Stimulated activated CD4-positive, alpha-beta T cell treated with anti-CD3 and anti-CD28 coated beads, Interleukin-12 subunit alpha, Interleukin-12 subunit beta, amount 100 ng/mL, for 24 hours (primary cell): ENCODE results near the gene PAFAH1B1.
"Not testable (repeated sequence)": the region's sequence is repeated elsewhere in the genome, so short reads cannot be mapped to it uniquely, and the experiment has no call there.

ENCODE experiments used
- DNase-seq, 2 experiments: peaks; one replicate each; pipeline ENCODE4 v3.0.0-alpha.2; 2020; ENCODE audit warnings: low read depth in 2 of 2

The PAFAH1B1 gene

DNA sequence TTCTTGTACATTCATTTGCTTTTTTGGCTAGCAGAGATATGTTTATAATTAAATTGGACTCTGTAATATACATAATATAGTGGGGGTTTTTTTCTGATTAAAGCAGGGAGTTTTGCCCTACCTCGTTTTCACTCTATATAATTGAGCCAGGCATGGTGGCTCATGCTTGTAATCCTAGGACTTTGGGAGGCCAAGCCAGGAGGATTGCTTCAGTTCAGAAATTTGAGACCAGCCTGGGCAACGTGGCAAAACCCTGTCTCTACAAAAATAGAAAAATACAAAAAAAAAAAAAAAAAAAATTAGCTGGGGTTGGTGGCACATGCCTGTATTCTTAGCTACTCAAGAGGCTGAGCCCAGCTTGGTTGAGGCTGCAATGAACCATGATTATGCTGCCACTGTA is 42.2 kb downstream of the PAFAH1B1 start:
- DNase-seq: no peak

DNA sequence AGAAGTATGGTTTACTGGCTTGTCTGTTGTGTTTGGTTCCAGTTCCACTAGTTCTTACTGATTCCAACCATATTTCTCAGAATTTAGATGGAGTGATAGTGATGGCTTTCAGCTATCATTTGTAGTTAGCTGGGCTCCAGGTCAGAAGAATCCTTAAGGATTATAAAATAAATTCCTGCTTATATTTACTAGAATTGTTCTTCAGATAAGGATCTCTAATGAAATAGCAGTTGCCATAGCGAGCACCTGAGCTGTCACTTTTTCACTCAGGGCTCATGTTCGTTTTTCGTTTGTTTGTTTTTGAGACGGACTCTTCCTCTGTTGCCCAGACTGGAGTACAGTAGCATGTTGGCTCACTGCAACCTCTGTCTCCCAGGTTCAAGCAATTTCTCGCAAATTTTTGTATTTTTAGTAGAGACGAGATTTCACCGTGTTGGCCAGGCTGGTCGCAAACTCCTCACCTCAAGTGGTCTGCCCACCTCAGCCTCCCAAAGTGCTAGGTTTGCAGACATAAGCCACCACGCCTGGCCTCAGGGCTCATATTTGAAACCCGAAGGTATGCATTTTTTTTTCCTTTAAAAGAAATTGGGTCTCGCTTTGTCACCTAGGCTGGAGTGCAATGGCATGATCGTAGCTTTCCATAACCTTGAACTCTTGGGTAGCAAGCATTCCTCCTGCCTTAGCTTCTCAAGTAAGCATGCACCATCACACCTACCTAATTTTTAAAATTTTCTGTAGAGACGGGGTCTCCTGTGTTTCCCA is 42.9 kb downstream of the PAFAH1B1 start:
- DNase-seq: no peak

DNA sequence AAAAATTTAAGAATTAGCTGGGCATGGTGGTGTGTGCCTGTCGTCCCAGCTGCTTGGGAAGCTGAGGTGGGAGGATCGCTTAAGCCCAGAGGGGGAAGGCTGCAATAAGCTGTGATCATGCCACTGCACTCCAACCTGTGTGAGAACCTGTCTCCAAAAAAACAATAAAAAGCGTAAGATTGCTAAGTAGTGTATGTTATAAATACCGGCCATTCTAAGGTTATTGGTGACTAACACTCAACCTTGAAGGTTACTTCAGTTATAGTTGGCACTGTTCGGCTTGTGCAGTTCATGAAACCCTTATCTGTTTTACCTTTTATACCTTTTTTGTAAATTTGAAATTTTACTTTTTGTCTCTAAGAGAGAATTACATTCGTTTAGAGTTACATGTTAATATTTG is 44.0 kb downstream of the PAFAH1B1 start:
- DNase-seq: no peak

DNA sequence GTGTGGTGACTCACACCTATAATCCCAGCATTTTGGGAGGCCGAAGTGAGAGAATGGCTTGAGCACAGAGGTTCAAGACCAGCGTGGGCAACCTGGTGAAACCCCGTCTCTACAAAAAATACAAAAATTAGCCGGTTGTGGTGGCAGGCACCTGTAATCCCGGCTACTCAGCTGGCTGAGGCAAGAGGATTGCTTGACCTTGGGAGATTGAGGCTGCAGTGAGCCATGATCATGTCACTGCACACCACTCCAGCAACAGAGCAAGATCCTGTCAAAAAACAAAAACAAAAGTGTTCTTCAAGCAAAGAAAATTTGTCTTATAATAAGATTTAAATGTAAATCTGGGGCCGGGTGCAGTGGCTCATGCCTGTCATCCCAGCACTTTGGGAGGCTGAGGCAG is 51.5 kb downstream of the PAFAH1B1 start:
- DNase-seq: no peak

DNA sequence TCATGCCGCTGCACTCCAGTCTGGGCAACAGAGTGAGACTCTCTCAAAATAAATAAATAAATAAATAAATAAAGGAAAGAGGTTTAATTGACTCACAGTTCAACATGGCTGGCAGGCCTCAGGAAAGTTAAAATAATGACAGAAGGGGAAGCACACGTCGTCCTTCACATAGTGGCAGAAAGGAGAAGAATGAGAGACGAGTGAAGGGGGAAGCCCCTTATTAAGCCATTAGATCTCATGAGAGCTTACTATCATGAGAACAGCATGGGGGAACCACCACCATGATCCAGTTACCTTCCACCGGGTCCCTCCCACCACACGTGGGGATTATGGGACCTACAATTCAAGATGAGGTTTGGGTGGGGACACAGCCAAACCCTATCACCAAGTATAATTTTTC is 54.5 kb downstream of the PAFAH1B1 start:
- DNase-seq: no peak

DNA sequence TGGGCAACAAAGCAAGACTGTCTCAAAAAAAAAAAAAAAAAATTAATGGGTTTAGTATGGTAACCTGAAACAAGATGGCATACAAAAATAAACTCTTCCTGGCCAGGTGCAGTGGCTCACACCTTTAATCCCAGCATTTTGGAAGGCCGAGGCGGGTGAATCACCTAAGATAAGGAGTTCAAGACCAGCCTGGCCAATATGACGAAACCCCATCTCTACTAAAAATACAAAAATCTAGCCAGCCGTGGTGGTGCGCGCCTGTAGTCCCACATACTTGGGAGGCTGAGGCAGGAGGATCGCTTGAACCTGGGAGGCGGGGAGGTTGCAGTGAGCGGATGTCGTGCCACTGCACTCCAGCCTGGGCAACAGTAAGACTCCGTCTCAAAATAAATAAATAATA is 55.7 kb downstream of the PAFAH1B1 start:
- no peak for DNase-seq

DNA sequence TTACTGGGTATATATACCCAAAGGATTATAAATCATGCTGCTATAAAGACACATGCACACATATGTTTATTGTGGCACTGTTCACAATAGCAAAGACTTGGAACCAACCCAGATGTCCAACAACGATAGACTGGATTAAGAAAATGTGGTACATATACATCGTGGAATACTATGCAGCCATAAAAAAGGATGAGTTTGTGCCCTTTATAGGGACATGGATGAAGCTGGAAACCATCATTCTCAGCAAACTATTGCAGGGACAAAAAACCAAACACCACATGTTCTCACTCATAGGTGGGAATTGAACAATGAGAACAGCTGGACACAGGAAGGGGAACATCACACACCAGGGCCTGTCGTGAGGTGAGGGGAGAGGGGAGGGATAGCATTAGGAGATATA is 59.5 kb downstream of the PAFAH1B1 start:
- not testable (repeated sequence) for DNase-seq

DNA sequence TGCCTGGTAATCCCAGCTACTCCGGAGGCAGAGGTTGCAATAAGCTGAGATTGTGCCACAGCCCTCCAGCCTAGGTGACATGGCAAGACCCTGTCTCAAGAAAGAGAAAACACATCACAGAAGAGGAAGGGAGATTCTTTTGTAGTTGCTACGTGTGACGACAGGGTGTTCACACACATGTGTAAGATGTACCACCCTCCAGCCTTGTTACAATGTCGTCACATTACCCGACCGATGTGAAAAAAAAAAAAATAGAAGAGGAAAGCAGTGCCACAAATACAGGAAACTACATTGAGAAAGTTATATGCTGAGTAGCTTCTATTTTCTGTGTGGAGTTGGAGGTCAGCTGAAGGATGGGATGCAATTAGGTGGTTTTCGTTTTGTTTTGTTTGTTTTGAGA is 62.1 kb downstream of the PAFAH1B1 start:
- no peak for DNase-seq

DNA sequence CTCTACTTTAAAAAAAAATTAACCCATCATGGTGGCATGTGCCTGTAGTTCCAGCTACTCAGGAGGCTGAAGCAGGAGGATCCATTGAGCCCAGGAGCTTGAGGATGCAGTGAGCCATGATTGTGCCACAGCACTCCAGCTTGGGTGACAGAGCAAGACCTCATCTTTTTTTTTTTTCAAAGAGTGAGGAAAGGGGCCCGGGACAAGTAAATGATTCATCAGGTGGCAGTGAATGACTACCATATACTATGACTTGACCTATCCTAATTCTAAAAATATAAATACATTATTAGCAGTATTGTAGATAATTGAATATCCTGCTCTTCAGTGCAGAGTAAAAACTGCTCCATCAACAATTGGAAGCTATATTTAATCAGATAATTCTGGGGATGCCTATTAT is 62.8 kb downstream of the PAFAH1B1 start:
- no peak for DNase-seq

DNA sequence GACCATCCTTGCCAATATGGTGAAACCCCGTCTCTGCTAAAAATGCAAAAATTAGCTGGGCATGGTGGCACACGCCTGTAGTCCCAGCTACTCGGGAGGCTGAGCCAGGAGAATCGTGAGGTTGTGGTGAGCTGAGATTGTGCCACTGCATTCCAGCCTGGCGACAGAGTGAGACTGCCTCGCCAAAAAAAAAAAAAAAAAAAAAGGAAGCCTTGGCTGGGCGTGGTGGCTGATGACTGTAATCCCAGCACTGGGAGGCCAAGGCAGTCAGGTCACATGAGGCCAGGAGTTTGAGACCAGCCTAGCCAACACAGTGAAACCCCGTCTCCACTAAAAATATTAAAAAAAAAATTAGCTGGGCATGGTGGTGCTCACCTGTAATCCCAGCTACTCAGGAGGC is 65.9 kb downstream of the PAFAH1B1 start:
- not testable (repeated sequence) for DNase-seq

DNA sequence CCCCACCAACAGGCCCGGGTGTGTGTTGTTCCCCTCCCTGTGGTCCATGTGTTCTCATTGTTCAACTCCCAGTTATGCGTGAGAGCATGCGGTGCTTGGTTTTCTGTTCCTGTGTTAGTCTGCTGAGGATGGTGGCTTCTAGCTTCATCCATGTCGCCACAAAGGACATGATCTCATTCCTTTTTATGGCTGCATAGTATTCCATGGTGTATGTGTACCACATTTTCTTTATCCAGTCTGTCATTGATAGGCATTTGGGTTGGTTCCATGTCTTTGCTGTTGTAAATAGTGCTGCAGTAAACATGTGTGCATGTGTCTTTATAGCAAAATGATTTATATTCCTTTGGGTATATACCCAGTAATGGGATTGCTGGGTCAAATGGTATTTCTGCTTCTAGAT is 67.0 kb downstream of the PAFAH1B1 start:
- not testable (repeated sequence) for DNase-seq

DNA sequence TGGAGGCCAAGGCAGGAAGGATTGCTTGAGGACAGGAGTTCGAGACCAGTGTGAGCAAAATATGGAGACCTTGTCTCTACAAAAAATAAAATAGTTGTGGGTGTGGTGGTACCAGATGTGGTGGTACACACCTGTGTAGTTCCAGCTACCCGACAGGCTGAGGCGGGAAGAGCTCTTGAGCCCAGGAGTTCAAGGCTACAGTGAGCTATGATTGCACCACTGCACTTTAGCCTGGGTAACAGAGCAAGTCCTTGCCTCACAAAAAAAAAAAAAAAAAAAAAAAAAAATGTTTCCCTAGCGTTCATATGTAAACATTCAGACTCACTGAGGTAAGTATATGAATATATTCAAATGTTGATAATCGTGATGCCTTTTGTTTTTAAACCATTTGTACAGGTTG is 78.6 kb downstream of the PAFAH1B1 start:
- no peak for DNase-seq

DNA sequence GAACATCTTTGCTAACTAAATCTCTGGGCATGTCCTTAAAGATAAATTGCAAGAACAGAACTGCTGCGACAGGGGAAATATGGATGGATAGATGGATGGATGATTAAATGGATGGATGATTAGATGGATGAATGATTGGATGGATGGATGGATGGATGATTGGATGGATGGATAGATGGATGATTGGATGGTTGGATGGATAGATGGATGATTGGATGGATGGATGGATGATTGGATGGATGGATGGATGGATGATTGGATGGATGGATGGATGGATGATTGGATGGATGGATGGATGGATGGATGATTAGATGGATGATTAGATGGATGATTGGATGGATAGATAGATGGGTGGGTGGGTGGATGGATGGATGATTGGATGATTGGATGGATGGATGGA is 85.8 kb downstream of the PAFAH1B1 start:
- not testable (repeated sequence) for DNase-seq

DNA sequence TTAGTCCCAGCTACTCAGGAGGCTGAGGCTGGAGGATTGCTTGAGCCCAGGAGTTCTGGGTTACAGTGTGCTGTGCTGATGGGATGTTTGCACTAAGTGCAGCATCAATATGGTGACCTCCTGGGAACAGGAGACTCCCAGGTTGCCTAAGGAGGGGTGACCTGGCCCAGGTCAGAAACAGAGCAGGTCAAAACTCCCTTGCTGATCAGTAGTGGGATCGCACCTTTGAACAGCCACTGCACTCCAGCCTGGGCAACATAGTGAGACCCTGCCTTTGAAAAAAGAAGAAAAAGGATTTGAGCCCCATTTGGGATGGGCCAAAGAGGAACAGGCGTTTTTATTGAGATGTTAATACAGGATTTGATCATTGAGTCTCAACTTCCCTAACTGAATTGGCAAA is 87.5 kb downstream of the PAFAH1B1 start:
- no peak for DNase-seq

DNA sequence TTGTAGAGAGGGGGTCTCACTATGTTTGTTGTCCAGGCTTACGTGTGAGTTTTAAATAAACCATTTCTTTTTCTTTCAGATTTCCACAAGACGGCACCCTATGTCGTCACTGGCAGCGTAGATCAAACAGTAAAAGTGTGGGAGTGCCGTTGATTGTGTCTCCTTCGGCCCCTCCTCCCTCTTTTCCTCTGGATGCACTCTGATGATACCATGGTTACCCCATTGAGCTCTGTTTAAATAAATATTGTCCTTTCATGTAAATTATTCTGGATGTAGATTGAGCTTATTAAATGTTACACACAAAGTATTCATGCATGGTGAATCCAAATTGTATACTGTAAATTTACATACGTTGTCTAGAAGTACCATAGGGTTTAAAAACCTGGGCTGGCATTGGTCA is 88.2 kb downstream of the PAFAH1B1 start:
- DNase-seq: no peak

DNA sequence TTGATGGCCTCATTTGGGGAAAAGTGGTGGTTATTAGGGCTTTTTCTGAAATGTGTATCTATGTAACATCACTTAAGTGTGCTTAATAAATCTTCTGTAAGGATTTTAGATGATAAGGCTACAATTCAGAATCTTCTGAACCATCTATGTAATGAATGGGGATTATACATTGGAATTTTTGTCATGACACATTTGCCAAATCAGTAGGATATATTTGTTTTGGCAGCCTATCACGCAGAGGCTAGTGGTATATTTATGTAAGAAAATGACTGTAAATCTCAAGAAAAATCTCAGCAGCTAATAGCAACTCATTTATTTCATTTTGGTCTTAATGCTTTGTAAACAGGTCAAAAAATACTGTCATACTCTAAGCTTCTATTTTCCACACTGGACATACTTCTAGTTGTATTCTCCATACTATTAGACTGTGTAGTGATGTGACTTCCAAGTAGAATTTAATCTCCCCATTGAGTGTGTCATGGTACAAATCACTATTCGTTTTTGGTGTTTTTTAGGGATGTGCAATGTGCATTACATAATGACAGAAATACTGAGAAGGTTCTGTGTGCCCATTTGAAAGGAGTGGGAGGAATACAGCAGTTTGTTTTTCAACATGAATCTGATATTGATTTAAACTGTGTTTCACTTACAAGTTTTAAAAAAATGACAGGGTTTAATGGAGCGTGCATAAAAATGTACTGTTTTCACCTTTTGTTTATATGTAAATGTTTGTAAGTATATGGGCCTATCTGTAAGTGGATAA is 88.9 kb downstream of the PAFAH1B1 start:
- no peak for DNase-seq

DNA sequence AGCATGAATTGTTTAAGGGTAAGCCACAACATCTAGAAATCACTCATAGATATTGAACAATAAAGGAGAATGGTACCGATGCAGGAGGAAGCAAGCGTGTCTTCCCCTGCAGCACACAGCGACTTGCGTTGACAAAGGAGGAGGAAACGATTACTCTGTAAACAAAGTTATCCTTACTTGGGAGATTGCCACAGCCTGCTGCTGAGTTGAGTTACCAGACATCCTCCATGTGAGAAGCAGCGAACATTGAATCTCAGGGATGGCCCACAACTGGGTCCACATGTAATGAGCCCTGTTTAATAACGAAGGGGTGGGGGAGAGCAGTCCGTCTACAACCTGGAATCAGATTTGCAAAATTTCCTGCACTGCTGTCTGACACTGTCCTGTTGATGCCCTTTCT is 90.5 kb downstream of the PAFAH1B1 start:
- DNase-seq: no peak

DNA sequence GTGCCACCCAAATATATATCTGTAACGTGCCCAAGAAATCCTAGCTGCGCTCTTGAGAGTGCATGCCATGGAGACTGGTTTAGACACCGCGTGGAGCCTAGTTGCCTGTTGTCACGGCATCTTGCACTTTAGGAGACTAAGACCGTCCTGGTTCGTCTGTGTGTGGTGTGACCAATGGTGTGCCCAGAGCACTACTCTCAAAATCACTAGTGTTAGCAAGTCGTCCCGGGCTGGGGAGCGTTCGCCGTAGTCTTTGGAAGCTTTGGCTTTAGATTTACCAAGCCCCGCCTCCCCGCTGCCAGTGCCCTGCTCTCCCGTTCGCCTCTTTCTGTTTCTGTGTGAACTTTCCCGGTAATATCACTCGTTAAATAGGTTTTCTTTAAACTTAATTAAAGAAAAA is 91.1 kb downstream of the PAFAH1B1 start:
- no peak for DNase-seq

DNA sequence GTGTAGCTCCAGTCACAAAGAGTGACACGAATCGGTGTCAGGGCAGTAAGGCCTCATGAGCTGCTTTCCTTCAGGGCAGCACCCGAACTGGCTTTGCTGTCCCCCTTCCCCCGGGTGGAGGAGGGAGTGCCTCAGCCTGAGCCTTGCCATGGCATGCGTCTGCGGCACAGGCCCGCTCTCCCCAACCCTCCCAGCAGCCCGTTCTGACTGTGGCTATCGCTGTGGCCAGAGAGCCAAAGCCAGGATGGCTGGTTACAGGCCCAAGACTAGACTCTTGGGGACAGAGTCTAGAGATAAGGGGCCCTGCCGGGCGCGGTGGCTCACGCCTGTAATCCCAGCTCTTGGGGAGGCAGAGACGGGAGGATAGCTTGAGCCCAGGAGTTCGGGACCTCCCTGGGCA is 92.2 kb downstream of the PAFAH1B1 start:
- no peak for DNase-seq

DNA sequence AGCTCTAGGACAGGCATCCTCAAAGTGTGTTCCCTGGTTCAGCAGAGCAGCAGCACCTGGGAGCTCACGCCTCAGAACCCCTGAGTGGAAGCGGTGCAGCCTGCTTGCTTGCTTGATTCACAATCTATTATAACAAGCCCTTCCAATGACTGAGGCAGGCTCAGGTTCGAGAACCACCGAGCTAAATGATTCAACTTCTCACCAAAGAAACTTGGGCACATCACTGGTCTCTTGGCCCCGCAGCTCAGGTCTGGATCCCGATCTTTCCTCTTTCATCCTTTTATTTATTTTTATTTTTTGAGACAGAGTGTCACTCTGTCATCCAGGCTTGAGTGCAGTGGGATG is 93.6 kb downstream of the PAFAH1B1 start:
- no peak for DNase-seq

DNA sequence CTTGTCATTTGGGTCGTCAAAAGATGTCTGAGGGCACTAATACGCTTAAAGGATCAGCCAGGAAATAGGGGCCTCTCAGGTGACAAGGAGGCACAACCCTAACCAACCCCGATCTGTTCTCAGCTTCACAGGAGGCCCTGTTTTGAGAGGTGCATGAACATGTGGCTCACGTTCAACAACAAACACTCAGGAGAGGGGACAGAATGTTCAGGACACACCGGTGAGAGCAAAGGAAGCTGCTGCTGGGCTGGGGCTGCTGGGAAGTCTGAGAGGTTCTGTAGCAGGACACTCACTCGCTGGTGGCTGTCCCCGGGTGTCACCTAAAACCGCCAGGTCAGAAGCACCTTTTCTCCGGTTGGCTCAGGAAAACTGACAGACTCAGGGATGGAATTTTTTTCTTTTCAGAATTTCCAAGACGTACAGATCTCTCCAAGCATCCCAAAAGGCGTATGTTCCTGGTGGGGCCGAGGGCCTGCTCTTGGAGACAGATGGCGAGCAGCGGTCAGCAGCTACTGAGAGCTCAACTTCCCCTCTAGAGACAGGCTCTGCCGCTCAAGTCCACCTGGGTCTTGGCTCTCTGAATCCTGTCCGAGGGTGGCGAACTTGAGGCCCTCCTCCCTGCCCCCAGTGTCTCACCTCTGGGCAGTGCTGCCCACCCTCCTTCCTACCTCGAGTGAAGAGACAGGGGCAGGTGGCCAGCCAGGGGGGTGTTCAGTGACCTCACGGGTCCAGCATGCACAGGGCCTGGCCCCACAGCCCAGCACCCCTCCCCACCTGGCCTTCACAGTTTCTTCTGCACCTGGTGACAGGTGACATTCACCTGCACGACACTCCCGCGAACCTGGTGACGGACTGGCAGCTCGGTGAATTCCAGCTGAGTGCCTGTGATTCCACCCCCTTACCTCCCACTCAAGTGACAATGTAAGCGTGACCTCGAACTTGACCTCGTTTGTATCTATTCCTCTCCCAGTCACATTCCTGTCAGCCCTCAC is 95.2 kb downstream of the PAFAH1B1 start:
- DNase-seq: no peak

DNA sequence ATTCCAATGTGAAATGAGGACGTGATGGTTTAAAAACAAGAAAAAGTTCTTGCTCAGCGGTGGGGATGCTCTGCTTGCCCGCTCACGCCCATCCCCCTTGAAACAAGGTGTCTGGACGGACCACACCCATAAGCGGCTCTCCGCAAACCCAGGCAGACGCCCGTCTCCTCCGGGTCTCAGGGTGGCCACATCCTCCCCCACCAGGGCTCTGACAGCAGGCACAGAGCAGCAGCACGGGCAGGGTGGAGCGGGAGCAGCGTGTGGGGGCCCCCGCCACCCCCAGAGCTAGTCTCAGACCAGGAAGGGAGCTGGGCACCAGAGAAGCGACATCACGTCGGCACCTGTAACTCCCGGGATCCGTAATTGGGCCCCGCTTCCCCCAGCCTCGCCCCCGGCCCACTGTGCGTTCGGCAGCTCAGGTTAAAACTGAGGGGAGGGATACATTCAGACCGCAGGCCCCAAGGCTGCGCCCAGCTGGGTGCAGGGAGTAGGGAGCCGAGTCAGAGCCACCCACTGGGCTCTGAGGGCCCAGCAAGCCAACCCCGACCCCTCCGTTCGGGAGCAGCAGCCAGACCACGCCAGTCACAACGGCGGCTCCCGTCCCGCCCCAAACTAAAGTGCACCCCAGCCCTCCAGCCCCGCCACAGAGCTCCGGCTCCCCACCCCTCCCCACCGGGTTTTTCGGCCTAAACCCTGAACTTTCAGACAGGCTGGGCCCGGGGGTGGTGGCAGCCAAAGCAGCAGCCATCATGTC is 96.1 kb downstream of the PAFAH1B1 start:
- no peak for DNase-seq
